DOHH2 (cell line): Measurements from ENCODE around the gene SIAH1.
A peak's percentile ranks its signal among the peaks of the same experiment; 100 is the strongest.

ENCODE experiments used
- H3F3A ChIP-seq: fragments of 200-600 bp; sonication (generic), shearing (Covaris generic); 2 replicates; pipeline ENCODE4 v1.6.0; 2016; ENCODE audit warnings: antibody characterized with exemption, mild to moderate bottlenecking; ENCODE audit not compliant: control insufficient read depth, insufficient read depth
- H3K27ac ChIP-seq: fragments of 200-600 bp; sonication (generic); 2 replicates; pipeline ENCODE4 v1.5.1; 2014; ENCODE audit warnings: low read depth, mild to moderate bottlenecking, low read length, moderate library complexity
- H3K27me3 ChIP-seq: fragments of 200-600 bp; sonication (generic); 2 replicates; pipeline ENCODE4 v1.6.1; 2014; ENCODE audit warnings: mild to moderate bottlenecking, low read length, mixed read lengths; ENCODE audit not compliant: control insufficient read depth
- H3K36me3 ChIP-seq: fragments of 200-600 bp; sonication (generic); 2 replicates; pipeline ENCODE4 v1.6.1; 2014; ENCODE audit warnings: mild to moderate bottlenecking, low read length, moderate library complexity, mixed read lengths; ENCODE audit not compliant: control insufficient read depth
- H3K4me1 ChIP-seq: fragments of 200-600 bp; sonication (generic); 2 replicates; pipeline ENCODE4 v1.6.1; 2014; ENCODE audit warnings: mild to moderate bottlenecking, low read length, mixed read lengths; ENCODE audit not compliant: control insufficient read depth
- H3K4me2 ChIP-seq: fragments of 200-600 bp; sonication (generic); 2 replicates; pipeline ENCODE4 v1.6.0; 2014; ENCODE audit warnings: mild to moderate bottlenecking, low read length, moderate library complexity
- H3K4me3 ChIP-seq: fragments of 200-600 bp; sonication (generic); 2 replicates; pipeline ENCODE4 v1.5.1; 2014; ENCODE audit warnings: mild to moderate bottlenecking, low read length, mixed read lengths
- H3K79me2 ChIP-seq: fragments of 200-600 bp; sonication (generic); 2 replicates; pipeline ENCODE4 v1.6.1; 2014; ENCODE audit warnings: mild to moderate bottlenecking, low read length, mixed read lengths; ENCODE audit not compliant: control insufficient read depth
- H3K9me2 ChIP-seq: fragments of 200-600 bp; sonication (generic); replicated peaks from 2 replicates; pipeline ENCODE4 v1.6.1; 2014; ENCODE audit warnings: mild to moderate bottlenecking, low read length, mixed read lengths; ENCODE audit not compliant: control insufficient read depth
- H3K9me3 ChIP-seq: fragments of 200-600 bp; sonication (generic); 2 replicates; pipeline ENCODE4 v1.6.1; 2014; ENCODE audit warnings: antibody characterized with exemption, low read length, mixed read lengths; ENCODE audit not compliant: control insufficient read depth, insufficient read depth
- H4K20me1 ChIP-seq: fragments of 200-600 bp; sonication (generic); 2 replicates; pipeline ENCODE4 v1.6.0; 2014; ENCODE audit warnings: low read depth, mild to moderate bottlenecking, antibody characterized with exemption, low read length, moderate library complexity; ENCODE audit not compliant: control insufficient read depth, insufficient read depth
- EZH2phosphoT487 ChIP-seq: fragments of 200-600 bp; sonication (generic); IDR thresholded peaks from 2 replicates; pipeline ENCODE4 v1.6.1; 2017; ENCODE audit warnings: borderline replicate concordance, mild to moderate bottlenecking, antibody characterized with exemption, low read length, moderate library complexity, mixed read lengths
- TF ChIP-seq, protein P1 (sequence below): fragments of 200-600 bp; sonication (generic); IDR thresholded peaks from one replicate; pipeline ENCODE4 v1.5.1; 2014; ENCODE audit warnings: antibody characterized with exemption, mild to moderate bottlenecking, low read depth, low read length; ENCODE audit not compliant: poor library complexity, severe bottlenecking

Gene SIAH1

GRCh38 chr16:48383877-48384519, 1.2 kb downstream of the SIAH1 start:
- TF ChIP-seq EZH2phosphoT487 = no peak
- TF ChIP-seq, protein P1, sequence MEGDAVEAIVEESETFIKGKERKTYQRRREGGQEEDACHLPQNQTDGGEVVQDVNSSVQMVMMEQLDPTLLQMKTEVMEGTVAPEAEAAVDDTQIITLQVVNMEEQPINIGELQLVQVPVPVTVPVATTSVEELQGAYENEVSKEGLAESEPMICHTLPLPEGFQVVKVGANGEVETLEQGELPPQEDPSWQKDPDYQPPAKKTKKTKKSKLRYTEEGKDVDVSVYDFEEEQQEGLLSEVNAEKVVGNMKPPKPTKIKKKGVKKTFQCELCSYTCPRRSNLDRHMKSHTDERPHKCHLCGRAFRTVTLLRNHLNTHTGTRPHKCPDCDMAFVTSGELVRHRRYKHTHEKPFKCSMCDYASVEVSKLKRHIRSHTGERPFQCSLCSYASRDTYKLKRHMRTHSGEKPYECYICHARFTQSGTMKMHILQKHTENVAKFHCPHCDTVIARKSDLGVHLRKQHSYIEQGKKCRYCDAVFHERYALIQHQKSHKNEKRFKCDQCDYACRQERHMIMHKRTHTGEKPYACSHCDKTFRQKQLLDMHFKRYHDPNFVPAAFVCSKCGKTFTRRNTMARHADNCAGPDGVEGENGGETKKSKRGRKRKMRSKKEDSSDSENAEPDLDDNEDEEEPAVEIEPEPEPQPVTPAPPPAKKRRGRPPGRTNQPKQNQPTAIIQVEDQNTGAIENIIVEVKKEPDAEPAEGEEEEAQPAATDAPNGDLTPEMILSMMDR = no peak
- no peaks in the 10 kb centered on the region for H3K36me3 ChIP-seq
- H3K4me1 ChIP-seq = peaks cover 31% of the 10 kb centered on the region
- H3K27me3 ChIP-seq = no peaks in the 10 kb centered on the region
- H4K20me1 ChIP-seq = peaks cover 35% of the 10 kb centered on the region
- no peaks in the 10 kb centered on the region for H3F3A ChIP-seq
- H3K27ac ChIP-seq = no peak overlapping the region
- H3K4me3 ChIP-seq = peak overlapping the region; percentile 80
- no peaks in the 10 kb centered on the region for H3K9me2 ChIP-seq
- no peaks in the 10 kb centered on the region for H3K9me3 ChIP-seq
- H3K4me2 ChIP-seq = peak overlapping the region; percentile 92
- peaks cover 56% of the 10 kb centered on the region for H3K79me2 ChIP-seq

DNA sequence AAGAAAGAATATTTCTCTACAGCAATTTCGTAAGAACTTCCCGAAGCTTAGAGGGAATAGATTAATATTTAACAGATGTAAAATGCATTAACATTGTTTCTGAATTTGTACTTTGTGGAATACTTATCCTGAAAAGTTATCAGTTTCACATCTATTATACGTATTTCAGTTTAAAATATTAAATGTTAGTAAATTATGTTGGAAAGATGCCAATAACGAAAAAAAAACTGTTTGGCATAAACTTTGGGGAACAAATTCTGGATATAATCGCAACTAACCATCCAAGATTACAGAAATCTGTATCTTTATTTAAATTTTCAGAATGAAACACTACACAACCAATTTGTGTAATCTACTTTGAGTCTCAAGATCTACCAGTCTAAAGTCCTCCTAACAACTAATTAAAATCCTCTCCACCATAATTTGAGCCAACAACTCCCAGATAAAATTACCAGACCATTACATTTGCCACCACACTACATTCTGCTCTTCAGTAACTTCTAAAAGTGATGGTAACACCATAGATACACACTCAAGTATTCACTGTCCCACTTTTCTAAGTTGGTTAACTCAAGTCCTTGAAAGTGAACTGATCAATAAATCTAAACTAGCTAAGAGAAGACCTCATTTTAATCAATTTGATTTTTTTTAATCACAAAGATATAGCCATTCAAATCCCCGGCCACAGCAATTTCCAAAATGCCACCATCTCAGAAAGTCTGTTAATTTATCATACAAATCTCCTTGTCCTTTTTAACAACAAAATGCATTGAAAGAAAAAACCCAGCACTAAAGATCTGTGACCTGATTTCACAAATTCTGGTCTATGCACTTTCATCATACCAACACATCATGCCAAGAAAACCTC, 2.0 kb downstream of the SIAH1 start:
- H3K4me3 ChIP-seq = peak overlapping the region; percentile 80
- peaks cover 36% of the 10 kb centered on the region for H3K4me1 ChIP-seq
- H4K20me1 ChIP-seq = peaks cover 43% of the 10 kb centered on the region
- no peaks in the 10 kb centered on the region for H3K27me3 ChIP-seq
- H3K36me3 ChIP-seq = no peaks in the 10 kb centered on the region
- H3K79me2 ChIP-seq = peaks cover 64% of the 10 kb centered on the region
- H3F3A ChIP-seq = no peaks in the 10 kb centered on the region
- H3K27ac ChIP-seq = no peak overlapping the region
- TF ChIP-seq, protein P1 = no peak
- no peak for TF ChIP-seq EZH2phosphoT487
- H3K9me2 ChIP-seq = no peaks in the 10 kb centered on the region
- H3K9me3 ChIP-seq = no peaks in the 10 kb centered on the region
- H3K4me2 ChIP-seq = peak overlapping the region; percentile 92

DNA sequence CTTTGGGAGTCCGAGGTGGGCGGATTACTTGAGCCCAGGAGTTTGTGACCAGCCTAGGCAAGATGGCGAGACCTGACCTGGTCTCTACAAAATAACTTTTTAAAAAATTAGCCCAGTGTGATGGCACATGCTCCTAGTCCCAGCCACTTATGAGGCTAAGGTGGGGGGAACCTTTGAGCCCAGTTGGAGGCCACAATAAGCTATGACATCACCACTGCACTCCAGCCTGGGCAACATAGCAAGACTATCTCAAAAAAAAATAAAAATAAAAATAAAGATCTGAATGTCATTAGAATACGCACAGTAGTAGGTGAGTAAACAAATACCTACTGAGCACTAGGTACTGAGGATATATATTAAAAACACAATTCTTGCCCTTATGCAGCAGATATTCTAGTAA, 3.1 kb downstream of the SIAH1 start:
- H3K9me3 ChIP-seq = no peaks in the 10 kb centered on the region
- H3K4me3 ChIP-seq = no peak overlapping the region
- H3K9me2 ChIP-seq = no peaks in the 10 kb centered on the region
- H3K27ac ChIP-seq = no peak overlapping the region
- peaks cover 75% of the 10 kb centered on the region for H3K79me2 ChIP-seq
- no peaks in the 10 kb centered on the region for H3K27me3 ChIP-seq
- H3K4me2 ChIP-seq = no peak overlapping the region
- H3K4me1 ChIP-seq = peaks cover 36% of the 10 kb centered on the region
- peaks cover 43% of the 10 kb centered on the region for H4K20me1 ChIP-seq
- no peaks in the 10 kb centered on the region for H3K36me3 ChIP-seq
- H3F3A ChIP-seq = no peaks in the 10 kb centered on the region
- TF ChIP-seq EZH2phosphoT487 = no peak
- TF ChIP-seq, protein P1 = no peak
